ENCODE results near the gene RASSF3. TPM values are rescaled to one million over a fixed set of nuclear protein-coding genes. Genes with fewer than 3 reads are reported as not detected.

RASSF3 gene
- total and polyA plus RNA-seq, 2 of the 13 experiments (the other 11 are each of a cell fraction or from before 2014, with no cell fraction given) = 15.5 to 16.0 TPM

DNA sequence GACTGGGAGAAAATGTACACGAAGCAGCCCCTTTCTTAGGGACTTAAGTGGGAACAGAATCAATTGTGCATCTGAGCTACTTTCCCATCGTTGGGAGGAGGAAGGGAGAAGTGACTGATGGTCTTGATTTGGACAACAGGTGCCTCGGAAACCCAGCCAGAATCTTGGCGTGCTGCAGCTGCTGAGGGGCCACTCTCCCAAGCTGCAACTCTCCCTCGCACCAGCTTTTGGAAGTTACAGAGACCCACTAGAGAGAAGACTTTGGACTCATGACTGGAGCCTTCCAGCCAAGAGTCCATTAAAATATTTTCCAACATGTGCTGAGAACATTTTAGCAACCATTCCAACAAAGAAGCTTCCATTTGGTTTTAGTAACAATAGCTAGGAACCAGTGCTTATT lies 96.6 kb downstream of the RASSF3 start (continued):
- TF ChIP-seq ZNF775 (CRISPR knock-in tag; IDR thresholded peaks at IDR 0.05; ENCODE audit: borderline replicate concordance) = no peak
- no peak for TF ChIP-seq KLF12 (CRISPR knock-in tag; IDR thresholded peaks at IDR 0.05; ENCODE audit: borderline replicate concordance)
- TF ChIP-seq, protein P1, sequence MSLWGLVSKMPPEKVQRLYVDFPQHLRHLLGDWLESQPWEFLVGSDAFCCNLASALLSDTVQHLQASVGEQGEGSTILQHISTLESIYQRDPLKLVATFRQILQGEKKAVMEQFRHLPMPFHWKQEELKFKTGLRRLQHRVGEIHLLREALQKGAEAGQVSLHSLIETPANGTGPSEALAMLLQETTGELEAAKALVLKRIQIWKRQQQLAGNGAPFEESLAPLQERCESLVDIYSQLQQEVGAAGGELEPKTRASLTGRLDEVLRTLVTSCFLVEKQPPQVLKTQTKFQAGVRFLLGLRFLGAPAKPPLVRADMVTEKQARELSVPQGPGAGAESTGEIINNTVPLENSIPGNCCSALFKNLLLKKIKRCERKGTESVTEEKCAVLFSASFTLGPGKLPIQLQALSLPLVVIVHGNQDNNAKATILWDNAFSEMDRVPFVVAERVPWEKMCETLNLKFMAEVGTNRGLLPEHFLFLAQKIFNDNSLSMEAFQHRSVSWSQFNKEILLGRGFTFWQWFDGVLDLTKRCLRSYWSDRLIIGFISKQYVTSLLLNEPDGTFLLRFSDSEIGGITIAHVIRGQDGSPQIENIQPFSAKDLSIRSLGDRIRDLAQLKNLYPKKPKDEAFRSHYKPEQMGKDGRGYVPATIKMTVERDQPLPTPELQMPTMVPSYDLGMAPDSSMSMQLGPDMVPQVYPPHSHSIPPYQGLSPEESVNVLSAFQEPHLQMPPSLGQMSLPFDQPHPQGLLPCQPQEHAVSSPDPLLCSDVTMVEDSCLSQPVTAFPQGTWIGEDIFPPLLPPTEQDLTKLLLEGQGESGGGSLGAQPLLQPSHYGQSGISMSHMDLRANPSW (CRISPR knock-in tag; IDR thresholded peaks at IDR 0.05; ENCODE audit: borderline replicate concordance) = no peak
- TF ChIP-seq HDAC6 (IDR thresholded peaks at IDR 0.05; ENCODE audit: low read depth, low read length) = no peak
- TF ChIP-seq, protein P2, sequence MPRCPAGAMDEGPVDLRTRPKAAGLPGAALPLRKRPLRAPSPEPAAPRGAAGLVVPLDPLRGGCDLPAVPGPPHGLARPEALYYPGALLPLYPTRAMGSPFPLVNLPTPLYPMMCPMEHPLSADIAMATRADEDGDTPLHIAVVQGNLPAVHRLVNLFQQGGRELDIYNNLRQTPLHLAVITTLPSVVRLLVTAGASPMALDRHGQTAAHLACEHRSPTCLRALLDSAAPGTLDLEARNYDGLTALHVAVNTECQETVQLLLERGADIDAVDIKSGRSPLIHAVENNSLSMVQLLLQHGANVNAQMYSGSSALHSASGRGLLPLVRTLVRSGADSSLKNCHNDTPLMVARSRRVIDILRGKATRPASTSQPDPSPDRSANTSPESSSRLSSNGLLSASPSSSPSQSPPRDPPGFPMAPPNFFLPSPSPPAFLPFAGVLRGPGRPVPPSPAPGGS (CRISPR knock-in tag; IDR thresholded peaks at IDR 0.05) = no peak
- no peak for TF ChIP-seq JUN (CRISPR knock-in tag; IDR thresholded peaks at IDR 0.05)
- TF ChIP-seq ZNF879 (CRISPR knock-in tag; IDR thresholded peaks at IDR 0.05) = no peak
- no peak for TF ChIP-seq ZBTB7B (CRISPR knock-in tag; IDR thresholded peaks at IDR 0.05)

DNA sequence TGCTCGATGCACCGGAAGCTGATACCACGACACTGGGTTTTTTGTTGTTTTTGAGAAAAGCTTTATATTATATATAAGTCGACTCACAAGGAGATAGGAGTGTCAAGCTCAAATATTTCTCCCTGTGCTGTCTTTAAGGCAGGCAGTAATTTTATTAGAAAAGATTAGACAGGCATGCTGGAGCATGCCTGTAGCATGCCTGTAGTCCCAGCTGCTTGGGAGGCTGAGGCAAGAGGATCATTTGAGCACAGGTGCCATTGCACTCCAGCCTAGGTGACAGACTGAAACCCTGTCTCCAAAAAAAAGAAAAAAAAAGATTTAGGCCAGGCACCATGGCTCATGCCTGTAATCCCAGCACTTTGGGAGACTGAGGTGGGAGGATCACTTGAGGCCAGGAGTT lies 97.1 kb downstream of the RASSF3 start:
- peaks cover 13% of the 10 kb centered on the region for H3K4me1 ChIP-seq (ENCODE audit: insufficient read depth, low read length)
- H3K4me2 ChIP-seq (ENCODE audit: low read depth, low read length) = no peak overlapping the region
- no peaks in the 10 kb centered on the region for H4K20me1 ChIP-seq (ENCODE audit: insufficient read depth, low read length)
- H3K27me3 ChIP-seq (ENCODE audit: control insufficient read depth in 1 of 2, insufficient read depth in 2 of 2, low read length in 2 of 2) = no peaks in the 10 kb centered on the region
- DNase-seq (ENCODE audit: low spot score) (no peak), FAIRE-seq (no peak), ATAC-seq (no peak)
- H3K9me3 ChIP-seq (ENCODE audit: low read length) = no peaks in the 10 kb centered on the region
- no peak overlapping the region for H3K27ac ChIP-seq (ENCODE audit: extremely low read length, insufficient read depth, low read length)
- BruUV-seq (replicated peaks) = no TSS peak
- intact Hi-C loops (cut with micrococcal nuclease; ENCODE audit: unreplicated experiment) (no loop called here), in situ Hi-C loops (cut with HindIII; ENCODE audit: extremely low pct_ligation_motif_present, low pct_unique_long_range_greater_than_20kb) (no loop called here)
- ChIA-PET CTCF (ENCODE audit: low intra/inter-chr PET ratio, low total read pairs) (no interaction called here), POLR2A (no interaction called here)
- no peak overlapping the region for H3K4me3 ChIP-seq (replicated peaks in 1 of 3; ENCODE audit: insufficient read depth in 1 of 3, low read depth in 2 of 3, low read length in 3 of 3)
- WGBS (ENCODE audit: low lambda C conversion rate) = 93% methylated on average over 4 of the region's 4 CpGs
- no peaks in the 10 kb centered on the region for H3K36me3 ChIP-seq (replicated peaks in 1 of 2; ENCODE audit: control insufficient read depth in 1 of 2, insufficient read depth in 2 of 2, low read length in 2 of 2)
- H3K79me2 ChIP-seq (ENCODE audit: insufficient read depth, low read length) = no peaks in the 10 kb centered on the region
- no peak overlapping the region for H2AFZ ChIP-seq (ENCODE audit: low read length)
- H3K9ac ChIP-seq (ENCODE audit: insufficient read depth, low read depth, low read length) = no peak overlapping the region
- TF ChIP-seq ZFAT (CRISPR knock-in tag; conservative IDR thresholded peaks at IDR 0.05) (no peak), PRMT3 (CRISPR knock-in tag; IDR thresholded peaks at IDR 0.05; ENCODE audit: borderline replicate concordance, low read depth) (no peak), ZFP37 (CRISPR knock-in tag; IDR thresholded peaks at IDR 0.05; ENCODE audit: borderline replicate concordance) (no peak), ZNF747 (CRISPR knock-in tag; IDR thresholded peaks at IDR 0.05; ENCODE audit: borderline replicate concordance) (no peak), ZNF777 (CRISPR knock-in tag; IDR thresholded peaks at IDR 0.05) (no peak), ZNF24 (IDR thresholded peaks at IDR 0.05) (no peak), TAF15 (IDR thresholded peaks at IDR 0.05; ENCODE audit: low read depth, low read length, poor library complexity, severe bottlenecking) (no peak), ZNF766 (CRISPR knock-in tag; IDR thresholded peaks at IDR 0.05; ENCODE audit: borderline replicate concordance) (no peak), ATAD3A (CRISPR knock-in tag; IDR thresholded peaks at IDR 0.05) (no peak), NFE2L2 (IDR thresholded peaks at IDR 0.05; ENCODE audit: low read length) (no peak), RBM39 (IDR thresholded peaks at IDR 0.05; ENCODE audit: low read depth, low read length, poor library complexity, severe bottlenecking) (no peak)
- TF ChIP-seq, protein P3, sequence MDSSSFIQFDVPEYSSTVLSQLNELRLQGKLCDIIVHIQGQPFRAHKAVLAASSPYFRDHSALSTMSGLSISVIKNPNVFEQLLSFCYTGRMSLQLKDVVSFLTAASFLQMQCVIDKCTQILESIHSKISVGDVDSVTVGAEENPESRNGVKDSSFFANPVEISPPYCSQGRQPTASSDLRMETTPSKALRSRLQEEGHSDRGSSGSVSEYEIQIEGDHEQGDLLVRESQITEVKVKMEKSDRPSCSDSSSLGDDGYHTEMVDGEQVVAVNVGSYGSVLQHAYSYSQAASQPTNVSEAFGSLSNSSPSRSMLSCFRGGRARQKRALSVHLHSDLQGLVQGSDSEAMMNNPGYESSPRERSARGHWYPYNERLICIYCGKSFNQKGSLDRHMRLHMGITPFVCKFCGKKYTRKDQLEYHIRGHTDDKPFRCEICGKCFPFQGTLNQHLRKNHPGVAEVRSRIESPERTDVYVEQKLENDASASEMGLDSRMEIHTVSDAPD (CRISPR knock-in tag; IDR thresholded peaks at IDR 0.05) = no peak
- TF ChIP-seq, protein P4, sequence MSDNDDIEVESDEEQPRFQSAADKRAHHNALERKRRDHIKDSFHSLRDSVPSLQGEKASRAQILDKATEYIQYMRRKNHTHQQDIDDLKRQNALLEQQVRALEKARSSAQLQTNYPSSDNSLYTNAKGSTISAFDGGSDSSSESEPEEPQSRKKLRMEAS (IDR thresholded peaks at IDR 0.05) = no peak

Measured in HepG2 (cell line).